Amniotic epithelial cell (primary cell): Measurements from ENCODE around the gene TPD52L1.

ENCODE experiments used
- DNase-seq: peaks from one replicate; pipeline ENCODE4 v3.0.0-alpha.2; 2010; ENCODE audit warnings: low read depth

The TPD52L1 gene

DNA sequence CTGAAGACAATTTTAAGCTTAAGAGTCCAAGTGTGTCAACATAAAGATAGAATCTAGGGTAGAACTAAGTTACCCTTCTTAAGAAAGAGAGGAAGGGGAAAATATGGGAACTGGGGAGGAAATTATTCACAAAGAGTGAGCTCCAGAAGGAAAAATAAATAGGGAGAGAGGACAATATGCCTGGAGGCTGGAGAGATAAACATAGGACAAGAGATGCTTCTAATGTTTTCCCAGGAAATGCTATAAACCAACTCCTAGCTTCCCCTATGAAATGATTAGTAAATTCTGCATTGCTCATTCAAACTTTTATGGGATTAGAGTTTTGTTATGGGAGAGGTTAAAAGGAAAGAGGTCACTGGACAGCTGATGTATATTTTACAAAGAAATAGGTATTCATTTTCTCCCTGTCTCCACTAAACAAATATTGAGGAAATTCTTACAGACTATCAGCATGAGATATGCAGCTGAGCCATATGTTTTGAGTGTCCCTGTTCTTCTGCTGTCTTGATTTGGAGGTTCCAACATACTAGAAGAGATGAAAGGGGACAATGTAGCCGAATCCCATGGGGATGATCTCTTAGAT lies 22.0 kb downstream of the TPD52L1 start:
- no peak for DNase-seq

DNA sequence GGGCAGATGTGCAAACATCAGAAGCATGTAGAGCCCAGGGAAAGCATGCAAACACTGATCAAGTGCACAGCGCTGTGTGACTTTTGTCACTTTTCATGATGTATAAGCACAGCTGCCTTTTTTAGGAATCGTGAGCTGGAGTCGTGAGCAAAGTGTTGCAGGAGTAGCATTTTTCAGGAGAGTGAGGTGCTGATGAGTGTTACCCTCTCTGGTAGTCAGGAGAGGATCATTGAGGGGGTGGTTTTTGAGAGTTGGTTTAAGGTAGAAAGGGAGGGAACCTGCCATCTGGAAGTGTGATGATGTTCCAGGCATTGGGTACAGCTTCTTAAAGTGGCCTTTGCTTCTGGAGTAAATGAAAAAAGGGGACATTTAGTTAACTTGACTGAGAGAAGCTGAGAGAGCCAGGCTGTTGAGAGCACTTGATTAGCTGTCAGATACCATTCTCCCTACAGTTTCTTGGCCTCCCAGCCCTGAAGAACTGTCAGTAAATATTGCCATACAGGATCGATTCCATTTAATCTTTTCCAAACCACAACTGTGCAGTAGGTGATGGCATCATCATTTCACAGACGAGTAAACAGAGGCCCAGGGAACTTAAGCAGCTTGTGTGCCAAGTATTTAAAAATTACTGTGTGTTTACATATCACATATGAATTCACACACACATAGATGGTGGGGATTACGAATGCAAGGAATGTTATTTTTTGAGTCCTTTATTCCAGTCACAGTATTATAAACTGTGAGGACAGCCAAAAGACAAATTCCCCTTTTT lies 28.9 kb downstream of the TPD52L1 start:
- DNase-seq, result no peak

DNA sequence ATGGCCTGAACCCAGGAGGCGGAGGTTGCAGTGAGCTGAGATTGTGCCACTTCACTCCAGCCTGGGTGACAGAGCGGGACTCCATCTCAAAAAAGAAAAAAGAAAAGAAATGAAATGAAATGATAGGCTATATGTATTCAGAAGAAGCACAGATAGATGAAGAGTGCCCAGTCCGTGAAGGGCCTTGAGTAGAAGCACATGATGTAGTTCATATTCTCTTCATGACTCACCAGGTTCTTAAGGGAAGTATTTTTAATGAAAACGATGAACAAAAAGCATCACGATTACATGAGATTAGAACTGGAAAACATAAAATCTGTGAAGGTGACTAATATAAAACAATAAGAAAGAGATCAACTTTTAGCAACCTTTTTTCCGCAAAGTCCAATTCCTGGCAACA lies 29.8 kb downstream of the TPD52L1 start:
- DNase-seq, result peak; percentile 64

DNA sequence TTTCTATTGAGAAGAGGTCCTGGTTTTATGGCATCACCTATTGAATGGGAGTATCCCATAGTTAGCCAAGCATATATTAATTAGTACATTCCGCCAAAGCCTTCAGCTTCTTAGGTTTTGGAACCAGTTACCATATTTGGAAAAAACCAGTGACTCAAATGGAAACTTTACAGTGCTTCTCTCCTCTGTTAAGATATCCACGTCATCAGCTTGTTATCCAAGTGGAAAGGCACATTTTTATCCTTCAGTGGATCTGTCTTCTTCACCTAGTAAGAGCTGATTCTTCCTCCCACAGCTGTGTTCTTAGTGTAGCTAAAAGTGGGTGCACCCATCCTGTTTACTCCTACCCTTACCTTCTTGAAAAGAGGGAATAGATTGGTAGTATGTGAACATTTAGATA lies 34.5 kb downstream of the TPD52L1 start:
- DNase-seq, result peak; percentile 88

DNA sequence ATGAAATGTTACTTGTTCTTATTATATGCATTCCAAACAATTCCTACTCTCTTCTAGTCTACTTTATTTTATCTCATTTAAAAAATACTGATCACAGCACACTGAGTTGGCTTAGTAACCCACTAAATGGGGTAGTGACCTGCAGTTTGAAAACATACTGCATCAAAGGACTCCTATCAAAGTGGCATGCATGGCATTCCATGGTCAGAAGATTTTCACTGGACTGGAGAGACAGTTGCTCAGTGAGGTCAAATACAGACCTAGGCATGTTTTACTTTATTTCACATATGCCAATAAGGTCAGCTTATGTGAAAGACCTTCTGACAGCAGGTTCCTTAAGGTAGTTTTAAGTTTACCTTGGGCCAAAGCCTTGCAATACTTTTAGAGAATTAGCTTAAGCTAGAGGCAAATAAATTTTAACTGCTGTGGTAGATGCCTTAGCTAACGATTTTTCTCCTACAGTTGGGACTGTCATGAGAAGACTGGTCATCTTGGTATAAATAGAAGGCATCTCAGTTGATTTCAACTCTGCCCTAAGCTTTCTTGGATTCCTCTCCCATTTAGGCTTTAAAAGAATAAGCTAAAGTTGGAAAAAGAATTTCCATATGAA lies 35.1 kb downstream of the TPD52L1 start:
- no peak for DNase-seq

DNA sequence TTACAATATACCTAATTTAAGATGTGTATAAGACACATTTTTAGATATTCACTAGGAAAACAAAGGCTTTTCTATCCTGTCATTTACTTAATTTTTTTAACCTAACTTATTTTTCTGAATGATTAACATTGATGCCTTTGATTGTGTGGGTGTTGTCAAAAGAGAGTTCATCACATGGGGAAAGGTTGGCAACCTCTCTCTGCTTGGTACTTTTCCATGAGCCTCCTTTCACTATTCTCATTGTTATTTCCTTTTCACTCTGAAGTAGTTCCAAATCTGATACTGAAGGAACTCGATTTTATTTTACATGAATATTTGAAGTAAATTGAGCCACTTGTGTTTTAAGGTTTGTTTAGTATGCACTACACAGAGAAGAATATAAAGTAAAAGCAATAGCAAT lies 35.9 kb downstream of the TPD52L1 start:
- no peak for DNase-seq

DNA sequence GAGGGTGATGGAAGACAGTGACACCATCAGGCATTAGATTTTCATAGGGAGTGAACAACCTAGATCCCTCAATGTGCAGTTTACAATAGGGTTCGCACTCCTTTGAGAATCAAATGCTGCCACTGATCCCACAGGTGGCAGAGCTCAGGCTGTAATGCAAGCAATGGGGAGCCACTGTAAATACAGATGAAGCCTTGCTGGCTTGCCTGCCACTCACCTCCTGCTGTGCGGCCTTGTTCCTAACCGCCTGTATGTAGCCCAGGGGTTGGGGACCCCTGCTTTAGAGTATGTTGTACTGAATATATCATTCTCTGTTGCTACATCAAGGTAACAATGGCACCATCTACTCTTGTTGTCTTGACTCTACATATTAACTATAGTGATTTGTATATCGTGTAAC lies 37.1 kb downstream of the TPD52L1 start:
- DNase-seq, result no peak

DNA sequence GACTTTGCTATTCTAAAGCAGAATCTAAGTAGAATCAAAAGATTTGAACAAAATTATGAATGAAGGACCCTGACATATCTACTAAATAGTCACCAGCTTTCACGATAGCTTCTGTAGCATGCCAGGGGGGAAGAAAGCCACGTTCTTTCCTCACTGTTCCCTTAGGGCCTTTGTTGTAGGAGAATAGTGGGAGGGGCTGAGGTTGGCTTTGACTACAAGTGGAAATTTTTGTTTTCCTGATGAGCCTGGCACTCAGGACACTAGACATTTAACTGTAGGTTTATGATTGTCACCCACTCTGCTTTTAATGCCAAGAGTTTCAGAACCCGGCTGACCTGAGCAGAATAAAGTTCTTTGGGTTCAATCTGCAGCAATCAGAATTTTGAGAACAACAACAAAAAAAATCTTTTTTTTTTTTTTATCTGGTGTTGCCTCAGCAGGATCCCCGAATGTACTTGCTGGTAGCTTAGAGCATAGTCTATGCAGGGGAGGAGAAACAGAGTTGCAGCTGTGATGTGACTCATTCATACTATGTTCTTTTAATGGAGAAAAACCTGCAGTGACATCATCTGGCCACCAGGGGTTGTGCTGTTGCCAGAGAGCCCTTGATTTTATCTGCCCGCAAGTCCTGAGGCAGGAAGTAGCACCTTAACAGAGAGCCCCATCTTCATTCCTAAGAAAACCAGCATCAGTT lies 38.5 kb downstream of the TPD52L1 start:
- DNase-seq, result peak; percentile 95

DNA sequence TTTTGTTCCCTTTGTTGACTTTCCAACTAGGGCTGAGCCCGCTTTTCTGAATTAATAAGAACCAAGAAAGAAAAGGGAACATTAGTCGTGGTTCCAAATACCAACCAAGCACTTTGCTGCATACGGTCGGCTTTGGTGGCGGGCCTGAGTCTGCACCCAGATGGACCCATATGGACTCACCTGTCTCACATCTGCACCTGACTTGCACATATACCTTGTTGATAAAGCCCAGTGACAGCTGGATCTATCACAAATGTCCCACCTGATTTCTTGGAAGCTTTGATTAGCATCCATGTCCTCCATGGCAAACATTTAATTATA lies 39.0 kb downstream of the TPD52L1 start:
- DNase-seq, result no peak

DNA sequence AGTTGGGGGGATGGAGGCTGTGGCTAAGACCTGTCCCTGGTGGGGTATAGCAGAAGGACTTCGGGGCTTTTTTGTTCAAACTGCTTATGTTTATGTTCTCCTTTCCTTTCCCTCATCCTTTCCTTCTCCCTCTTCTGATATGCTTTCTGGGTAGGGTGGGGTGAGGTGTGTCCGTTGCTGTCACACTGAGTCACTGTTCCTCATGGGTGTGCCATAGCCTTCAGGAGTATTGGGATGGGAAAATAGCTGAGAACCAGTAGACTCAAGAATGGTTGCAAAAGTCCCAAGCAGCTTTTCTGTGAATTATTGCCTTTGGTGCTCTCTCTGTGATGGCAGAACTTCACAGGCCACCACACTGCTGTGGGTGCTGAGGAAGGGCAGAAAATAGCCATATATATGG lies 39.6 kb downstream of the TPD52L1 start:
- no peak for DNase-seq

DNA sequence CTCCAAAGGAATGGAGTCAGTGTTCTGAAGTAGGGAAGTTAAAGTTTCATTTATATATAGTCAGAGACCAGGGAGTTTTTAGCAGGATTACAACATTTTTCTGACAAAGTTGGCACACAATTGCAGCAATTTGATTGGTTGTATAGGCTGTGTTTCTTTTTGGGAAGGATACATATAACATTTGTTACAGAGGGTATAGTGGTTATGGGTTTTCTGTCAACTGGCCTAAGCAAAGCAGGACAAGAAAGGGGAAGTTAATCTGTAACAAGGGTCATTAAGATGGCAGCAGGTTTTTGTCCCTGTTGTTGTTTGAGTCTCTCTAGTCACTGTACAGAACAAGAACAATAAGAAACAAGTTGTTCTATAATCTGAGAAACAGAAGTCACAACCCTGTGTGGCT lies 41.4 kb downstream of the TPD52L1 start:
- no peak for DNase-seq

DNA sequence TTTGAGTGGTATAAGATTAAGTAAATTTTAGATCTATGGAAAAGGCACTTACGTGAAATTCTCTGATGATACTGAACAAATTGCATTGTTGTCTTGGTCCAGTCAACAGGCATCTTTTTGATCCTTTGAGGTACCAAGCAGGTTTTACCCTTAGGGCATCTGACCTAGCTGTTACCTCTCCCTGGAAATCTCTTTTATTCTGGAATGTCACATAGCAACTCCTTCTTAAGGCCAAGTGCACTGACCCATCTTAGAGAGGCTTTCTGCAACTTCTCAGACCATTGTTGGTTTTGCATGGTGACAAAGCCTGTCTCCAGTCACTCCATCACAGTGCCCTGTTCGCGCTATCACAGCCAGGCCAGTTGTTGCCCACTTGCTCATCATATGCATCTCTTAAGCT lies 42.0 kb downstream of the TPD52L1 start:
- DNase-seq, result no peak

DNA sequence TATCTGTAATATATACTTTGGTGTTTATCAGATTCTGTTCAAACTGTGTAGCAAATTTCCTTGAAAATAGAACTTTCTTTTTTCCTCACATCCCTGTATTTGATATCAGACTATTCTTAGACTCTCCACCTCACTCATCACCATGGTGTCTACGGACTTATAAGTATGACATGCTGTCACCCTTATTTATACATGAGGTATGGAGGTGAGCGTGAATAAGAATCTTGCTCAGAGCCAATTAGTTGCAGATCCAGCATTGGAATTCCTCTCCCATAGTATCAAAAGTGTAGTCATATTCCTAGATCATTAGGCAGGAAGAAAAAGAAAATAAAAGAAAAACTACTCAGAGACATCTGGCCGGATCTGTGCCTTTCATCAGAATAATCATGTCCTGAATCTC lies 43.0 kb downstream of the TPD52L1 start:
- no peak for DNase-seq

DNA sequence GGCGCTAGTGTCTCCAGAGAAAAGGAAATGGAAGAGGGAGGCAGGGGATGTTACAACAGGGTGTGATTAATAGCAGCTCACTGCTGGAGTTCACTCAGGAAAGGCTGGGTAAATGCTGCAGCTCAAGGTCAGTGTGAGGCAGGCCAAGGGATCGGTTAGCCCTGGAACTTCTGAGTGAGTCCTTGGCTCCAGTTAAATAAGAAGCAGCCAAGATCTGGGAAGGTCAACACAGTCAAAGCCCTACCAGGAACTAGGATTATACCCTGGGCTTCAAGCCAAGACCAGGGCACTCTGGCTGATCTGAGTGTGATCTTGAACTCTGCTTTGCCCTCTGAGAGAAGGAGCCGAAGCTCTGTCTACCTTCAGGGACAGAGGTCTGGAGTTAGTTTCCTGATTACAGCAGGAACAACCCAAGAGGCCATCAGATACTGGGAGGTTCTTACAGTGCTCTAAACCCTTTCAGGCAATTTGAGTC lies 44.3 kb downstream of the TPD52L1 start:
- DNase-seq, result peak; percentile 97

DNA sequence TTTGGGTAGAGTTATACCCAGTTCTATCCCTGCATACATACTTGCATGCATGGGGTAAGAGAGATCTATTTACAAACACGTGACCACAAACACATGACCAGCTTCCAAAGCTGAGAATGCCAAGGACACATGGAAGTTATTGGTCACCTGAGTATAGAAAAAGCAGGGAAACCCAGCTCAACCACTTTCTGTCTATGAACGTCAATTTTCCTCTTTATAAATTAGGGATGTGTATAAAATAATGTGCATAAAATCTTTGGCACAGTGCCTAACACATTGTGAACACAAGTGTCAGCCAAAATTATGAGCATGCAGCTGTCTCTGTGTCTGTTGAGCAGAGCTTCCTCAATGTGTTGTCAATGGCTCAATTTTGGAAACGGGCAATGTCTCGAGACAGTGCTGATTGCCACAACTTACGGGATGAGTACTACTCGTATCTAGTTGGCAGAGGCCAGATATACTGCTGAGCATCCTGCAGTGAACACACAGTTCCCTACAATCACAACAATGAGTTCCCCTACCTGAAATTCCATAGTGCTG lies 44.9 kb downstream of the TPD52L1 start:
- DNase-seq, result no peak

DNA sequence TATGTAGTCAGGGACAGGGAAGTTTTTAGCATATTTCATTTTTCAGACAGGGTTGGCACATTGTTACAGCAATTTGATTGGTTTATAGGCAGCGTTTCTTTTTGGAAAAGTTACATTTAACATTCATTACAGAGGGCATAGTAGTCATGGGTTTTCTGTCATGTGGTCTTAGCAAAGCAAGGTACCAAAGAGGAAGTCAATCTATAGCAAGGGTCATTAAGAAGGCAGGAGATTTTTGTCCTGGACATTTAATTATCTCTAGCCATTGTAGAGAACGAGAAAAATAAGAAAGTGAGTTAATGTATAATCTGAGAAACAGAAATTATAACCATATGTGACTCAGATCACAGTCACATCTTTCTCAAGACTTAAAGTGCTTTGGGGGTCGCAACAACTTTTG lies 47.4 kb downstream of the TPD52L1 start:
- DNase-seq, result no peak

DNA sequence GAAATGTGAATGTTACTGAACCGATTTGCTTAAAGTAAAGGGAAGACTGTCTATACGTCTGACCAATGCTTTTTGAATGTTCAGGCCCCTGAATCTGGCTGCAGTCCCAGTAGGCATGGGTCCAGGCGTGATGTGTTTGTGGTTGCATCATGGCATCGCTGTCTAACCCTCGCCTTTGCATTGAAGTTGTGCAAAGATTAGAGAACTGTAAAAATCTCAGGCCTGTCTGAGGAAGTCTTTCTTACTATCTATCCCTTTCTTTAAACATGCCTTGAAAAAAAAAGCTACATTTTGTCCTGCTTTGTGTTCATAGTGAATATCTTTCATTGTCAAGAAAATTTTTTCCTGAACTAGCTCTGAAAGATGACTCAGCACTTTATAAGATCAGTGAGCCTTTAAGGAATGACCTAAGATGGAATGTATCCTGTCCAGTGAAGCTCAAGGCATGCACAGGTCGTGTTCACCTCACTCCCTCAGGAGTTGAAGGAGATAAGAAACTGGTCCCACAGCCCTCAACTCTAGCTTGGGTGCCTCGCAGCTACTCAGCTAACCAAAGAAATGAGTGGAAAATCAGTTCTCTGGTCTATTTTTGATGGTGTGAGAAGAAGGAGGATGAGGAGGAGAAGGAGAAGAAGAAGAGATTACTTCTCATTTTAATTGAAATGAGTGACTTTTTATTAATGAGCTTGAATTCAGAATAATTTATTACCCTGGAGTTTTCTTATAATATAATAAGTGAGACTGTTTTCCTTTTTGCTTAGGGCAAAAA lies 48.6 kb downstream of the TPD52L1 start:
- DNase-seq, result peak; percentile 94

DNA sequence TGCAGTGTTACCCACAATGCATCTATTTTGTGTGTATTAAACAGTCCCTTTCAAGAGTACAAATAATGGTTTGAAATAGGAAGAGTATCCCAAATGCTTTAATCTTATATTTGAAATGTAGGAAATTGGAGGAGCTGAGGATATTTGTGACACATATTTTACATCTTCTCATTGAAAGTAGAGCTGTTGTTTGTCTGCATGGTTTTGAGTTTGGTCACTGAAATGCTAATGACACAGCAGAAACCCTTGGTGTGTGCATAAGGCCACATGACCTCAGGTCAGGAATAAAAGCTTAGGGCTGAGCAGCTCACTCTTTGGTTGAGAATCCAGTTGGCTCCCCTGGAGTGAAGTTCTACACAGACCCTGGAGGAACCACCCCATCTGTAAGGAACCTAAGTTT lies 49.8 kb downstream of the TPD52L1 start:
- no peak for DNase-seq

DNA sequence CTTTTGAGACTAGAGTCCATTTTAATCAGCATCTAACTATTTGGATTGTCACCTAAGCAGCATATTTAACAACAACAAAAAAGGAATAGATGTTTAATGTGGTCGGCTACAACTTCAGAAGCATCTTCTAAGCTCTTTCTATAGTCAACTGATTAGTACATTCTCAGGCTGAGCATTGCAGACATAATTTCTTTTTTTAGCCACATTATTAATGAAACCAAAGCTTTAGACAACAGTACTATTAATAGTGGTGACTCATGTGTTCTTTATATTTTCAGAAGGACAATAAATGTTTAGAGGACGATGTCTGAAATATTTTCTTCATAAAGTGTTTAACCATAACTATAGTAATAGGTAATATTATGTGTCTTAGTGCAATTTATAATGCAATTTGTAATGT lies 52.4 kb downstream of the TPD52L1 start:
- DNase-seq, result no peak

DNA sequence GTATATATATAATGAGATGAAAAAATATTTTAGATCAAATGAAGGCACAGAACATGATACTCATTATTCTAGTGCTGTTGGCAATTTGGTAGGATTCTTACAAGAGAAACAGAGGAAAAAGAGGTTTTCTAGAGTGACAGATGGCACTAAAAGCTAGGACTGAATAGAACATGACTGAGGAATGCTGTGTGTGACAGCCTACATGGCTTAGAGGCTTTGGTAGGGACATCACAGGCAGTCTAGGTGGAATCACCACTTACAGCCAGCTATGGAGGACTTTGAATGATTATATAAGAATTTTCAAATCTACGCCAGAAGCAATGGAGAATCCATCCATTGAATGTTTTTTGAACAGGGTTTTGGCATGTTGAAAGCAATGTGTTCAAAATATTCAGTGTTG lies 52.8 kb downstream of the TPD52L1 start:
- DNase-seq, result no peak

DNA sequence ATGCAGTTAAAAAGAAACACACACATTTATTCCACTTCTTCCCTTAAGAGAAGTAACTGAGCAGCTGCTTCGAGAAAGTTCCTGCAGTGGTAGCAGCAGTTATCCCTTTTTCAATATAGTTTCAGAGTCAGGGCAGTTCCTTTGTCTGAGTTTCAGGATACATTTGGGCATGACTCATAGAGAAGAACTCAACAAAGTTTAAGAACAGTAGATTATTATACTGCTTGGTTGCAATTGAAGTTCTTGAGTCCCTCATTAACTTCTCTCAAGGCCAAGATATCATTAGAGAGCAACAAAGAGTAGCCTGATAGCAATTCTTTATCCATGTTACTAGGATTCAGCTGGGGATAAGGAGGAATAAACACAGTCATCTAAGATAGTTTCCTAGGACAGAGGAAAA lies 54.4 kb downstream of the TPD52L1 start:
- DNase-seq, result no peak

DNA sequence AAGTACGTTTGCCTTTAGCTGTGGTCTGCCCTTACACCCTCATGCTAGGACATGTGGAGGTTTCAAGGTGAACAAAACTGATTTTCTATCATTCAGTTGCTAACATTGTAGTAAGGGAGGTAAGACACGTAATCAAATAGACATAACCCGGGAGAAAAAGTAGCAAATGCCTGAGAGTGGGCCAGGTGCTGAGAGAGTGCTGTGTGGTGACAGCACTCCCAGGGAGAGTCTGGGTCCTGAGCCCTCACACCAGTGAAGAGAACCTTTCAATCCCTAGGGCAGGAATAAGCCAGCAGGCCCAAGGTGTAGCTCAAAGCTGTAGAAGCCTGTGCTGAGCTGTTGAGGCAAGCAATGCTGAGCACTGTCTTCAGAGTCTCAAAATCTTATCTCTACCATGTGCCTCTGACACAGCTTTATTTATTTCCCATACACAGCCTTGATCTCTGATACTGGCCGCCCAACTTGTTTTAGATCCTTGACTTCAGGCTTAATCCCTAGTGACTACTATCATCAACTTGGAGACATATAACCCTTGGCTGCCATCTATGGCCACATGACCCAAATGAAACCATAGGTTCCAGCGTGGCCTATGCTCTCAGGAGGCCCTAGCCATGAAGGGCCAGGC lies 55.2 kb downstream of the TPD52L1 start:
- no peak for DNase-seq
